SK-N-SH (cell line): ENCODE data around the gene PKN2. TPM values are rescaled to one million over a fixed set of nuclear protein-coding genes. Genes with fewer than 3 reads are reported as not detected.

Experiments used
- CTCF ChIA-PET: fragments of 300-600, 350-600 bp; formaldehyde crosslinking; extraction: SDS; loops from one replicate; lab custom pipeline; 2021; lab: Yijun Ruan, JAX
- POLR2A ChIA-PET: fragments of 350-600 bp; sonication (Branson Sonifier 250); formaldehyde crosslinking; extraction: SDS; loops from one replicate; lab custom pipeline; 2020; ENCODE audit warnings: antibody characterized with exemption, inconsistent platforms; lab: Yijun Ruan, JAX
- DNase-seq: peaks from one replicate; pipeline ENCODE4 v3.0.0; 2012
- H2AFZ ChIP-seq: fragments of 200-600 bp; sonication (generic); 2 replicates; pipeline ENCODE4 v1.8.1; 2016; ENCODE audit warnings: antibody characterized with exemption, mild to moderate bottlenecking, low read depth
- H3F3A ChIP-seq: fragments of 200-600 bp; sonication (generic); replicated peaks from 2 replicates; pipeline ENCODE3; 2016; ENCODE audit warnings: antibody characterized with exemption, mild to moderate bottlenecking; ENCODE audit not compliant: insufficient read depth
- H3K27ac ChIP-seq, 2 experiments: fragments of 200-500 bp in 1 of 2; fragments of 200-600 bp in 1 of 2; sonication (Bioruptor generic) in 1 of 2; sonication (generic), shearing (Covaris generic) in 1 of 2; 2 replicates each; pipeline versions ENCODE4 v1.5.1 to v1.6.1; 2014 to 2016; ENCODE audit warnings: low read depth in 2 of 2, inconsistent platforms in 1 of 2, low read length in 1 of 2, mild to moderate bottlenecking in 1 of 2, mixed read lengths in 1 of 2
- H3K27me3 ChIP-seq: fragments of 200-600 bp; sonication (generic), shearing (Covaris generic); 2 replicates; pipeline ENCODE4 v1.6.1; 2016; ENCODE audit warnings: mixed run types; ENCODE audit not compliant: insufficient read depth
- H3K36me3 ChIP-seq, 2 experiments: fragments of 200-500 bp in 1 of 2; fragments of 200-600 bp in 1 of 2; sonication (Bioruptor generic) in 1 of 2; sonication (generic) in 1 of 2; replicated peaks in 1 of 2; 2 replicates each; pipeline versions ENCODE3 to v1.5.1; 2014 to 2016; ENCODE audit warnings: low read length in 1 of 2, mild to moderate bottlenecking in 1 of 2; ENCODE audit not compliant: insufficient read depth in 2 of 2, control insufficient read depth in 1 of 2
- H3K4me1 ChIP-seq, 2 experiments: fragments of 200-500 bp in 1 of 2; fragments of 200-600 bp in 1 of 2; sonication (Bioruptor generic) in 1 of 2; sonication (generic), shearing (Covaris generic) in 1 of 2; 2 replicates each; pipeline versions ENCODE4 v1.5.1 to v1.6.1; 2014 to 2016; ENCODE audit warnings: low read depth in 1 of 2, low read length in 1 of 2, mixed run types in 1 of 2; ENCODE audit not compliant: insufficient read depth in 2 of 2, control insufficient read depth in 1 of 2
- H3K4me2 ChIP-seq: fragments of 200-600 bp; sonication (generic), shearing (Covaris generic); 2 replicates; pipeline ENCODE4 v1.6.1; 2017; ENCODE audit warnings: mixed run types
- H3K4me3 ChIP-seq, 2 experiments: fragments of 200-500 bp in 1 of 2; fragments of 200-600 bp in 1 of 2; sonication (Bioruptor generic) in 1 of 2; sonication (generic), shearing (Covaris generic) in 1 of 2; 2 replicates each; pipeline versions ENCODE4 v1.5.1 to v1.8.1; 2014 to 2016; ENCODE audit warnings: low read depth in 2 of 2, inconsistent platforms in 1 of 2, low read length in 1 of 2, mild to moderate bottlenecking in 1 of 2, mixed read lengths in 1 of 2, moderate library complexity in 1 of 2
- H3K79me2 ChIP-seq: fragments of 200-600 bp; sonication (generic); 2 replicates; pipeline ENCODE4 v1.8.1; 2017; ENCODE audit warnings: mild to moderate bottlenecking; ENCODE audit not compliant: insufficient read depth
- H3K9ac ChIP-seq: fragments of 200-600 bp; sonication (generic); 2 replicates; pipeline ENCODE4 v1.6.1; 2017; ENCODE audit warnings: mixed run types
- H3K9me2 ChIP-seq: fragments of 200-600 bp; sonication (generic); 2 replicates; pipeline ENCODE4 v1.6.1; 2017; ENCODE audit warnings: mixed run types
- H3K9me3 ChIP-seq: fragments of 200-600 bp; sonication (generic); 2 replicates; pipeline ENCODE4 v1.6.1; 2017; ENCODE audit warnings: mixed run types, mild to moderate bottlenecking, moderate library complexity
- H4K20me1 ChIP-seq: fragments of 200-600 bp; sonication (generic); 2 replicates; pipeline ENCODE4 v1.6.1; 2017; ENCODE audit warnings: mild to moderate bottlenecking, mixed run types; ENCODE audit not compliant: insufficient read depth
- CHD2 ChIP-seq: fragments of 150-350 bp; IDR thresholded peaks from 2 replicates; pipeline ENCODE4 v1.6.1; 2018; ENCODE audit warnings: low read length; ENCODE audit not compliant: partially characterized antibody
- ELF1 ChIP-seq: IDR thresholded peaks from 2 replicates; pipeline ENCODE4 v1.4.0; 2012
- FOXJ3 ChIP-seq: sonication (generic); formaldehyde crosslinking; IDR thresholded peaks from 2 replicates; pipeline ENCODE4 v1.5.1; 2020; ENCODE audit warnings: mild to moderate bottlenecking, missing genetic modification reagents
- FOXM1 ChIP-seq: IDR thresholded peaks from 2 replicates; pipeline ENCODE4 v1.4.0; 2012; ENCODE audit warnings: low read depth, mild to moderate bottlenecking
- MXI1 ChIP-seq: IDR thresholded peaks from 2 replicates; pipeline ENCODE4 v1.6.1; 2012; ENCODE audit warnings: mild to moderate bottlenecking, low read depth, low read length, improper control_type of control experiment
- NRF1 ChIP-seq: IDR thresholded peaks from 2 replicates; pipeline ENCODE4 v1.6.1; 2012; ENCODE audit warnings: low read depth, mild to moderate bottlenecking, low read length
- POLR2AphosphoS5 ChIP-seq: IDR thresholded peaks from 2 replicates; pipeline ENCODE4 v1.6.1; 2012; ENCODE audit warnings: low read depth, low read length
- RAD21 ChIP-seq: IDR thresholded peaks from 2 replicates; pipeline ENCODE4 v1.6.1; 2012; ENCODE audit warnings: mild to moderate bottlenecking, low read length
- RFX5 ChIP-seq: IDR thresholded peaks from 2 replicates; pipeline ENCODE4 v1.6.1; 2012; ENCODE audit warnings: mild to moderate bottlenecking, improper control_type of control experiment, low read length
- SMC3 ChIP-seq: IDR thresholded peaks from 2 replicates; pipeline ENCODE4 v1.6.1; 2012; ENCODE audit warnings: low read depth, low read length, improper control_type of control experiment
- TAF1 ChIP-seq: IDR thresholded peaks from 2 replicates; pipeline ENCODE4 v1.6.1; 2012; ENCODE audit warnings: low read depth, mild to moderate bottlenecking, low read length, moderate library complexity, borderline replicate concordance
- USF1 ChIP-seq: IDR thresholded peaks from 2 replicates; pipeline ENCODE4 v1.4.0; 2012; ENCODE audit warnings: low read depth, borderline replicate concordance
- USF2 ChIP-seq: fragments of 150-350 bp; IDR thresholded peaks from 2 replicates; pipeline ENCODE4 v1.6.1; 2017; ENCODE audit warnings: antibody characterized with exemption, low read length, low read depth, borderline replicate concordance
- YY1 ChIP-seq: IDR thresholded peaks from 2 replicates; pipeline ENCODE4 v1.4.0; 2012; ENCODE audit warnings: low read depth, mild to moderate bottlenecking
- WGBS: methylation state at CpG from one replicate; pipeline ENCODE4 v1.1.6; 2017; ENCODE audit warnings: low lambda C conversion rate; 5-methylcytosine and 5-hydroxymethylcytosine counted together
- polyA plus RNA-seq, 3 experiments: library from polyadenylated mRNA; depleted of rRNA; stranded (reverse); fragments of >200 nt; gene quantifications; 2 replicates each; pipeline ENCODE4 v1.2.3, GENCODE V29; 2012
- TF ChIP-seq, protein P1 (sequence below): IDR thresholded peaks from 2 replicates; pipeline ENCODE4 v1.6.1; 2012; ENCODE audit warnings: mild to moderate bottlenecking, low read depth, low read length, moderate library complexity
- TF ChIP-seq, protein P2 (sequence below): fragments of 200-600 bp; sonication (generic); IDR thresholded peaks from 2 replicates; pipeline ENCODE4 v1.6.1; 2017; ENCODE audit warnings: antibody characterized with exemption, mild to moderate bottlenecking, moderate library complexity
- TF ChIP-seq, protein P3 (sequence below): IDR thresholded peaks from 2 replicates; pipeline ENCODE4; 2012
- TF ChIP-seq, protein P4 (sequence below): fragments of 150-350 bp; IDR thresholded peaks from 2 replicates; pipeline ENCODE4 v1.6.1; 2016; ENCODE audit warnings: mild to moderate bottlenecking, low read depth, low read length

The PKN2 gene
- polyA plus RNA-seq, 1 of the 3 experiments (the other 2 are of a cell fraction) = 6.8 TPM

DNA sequence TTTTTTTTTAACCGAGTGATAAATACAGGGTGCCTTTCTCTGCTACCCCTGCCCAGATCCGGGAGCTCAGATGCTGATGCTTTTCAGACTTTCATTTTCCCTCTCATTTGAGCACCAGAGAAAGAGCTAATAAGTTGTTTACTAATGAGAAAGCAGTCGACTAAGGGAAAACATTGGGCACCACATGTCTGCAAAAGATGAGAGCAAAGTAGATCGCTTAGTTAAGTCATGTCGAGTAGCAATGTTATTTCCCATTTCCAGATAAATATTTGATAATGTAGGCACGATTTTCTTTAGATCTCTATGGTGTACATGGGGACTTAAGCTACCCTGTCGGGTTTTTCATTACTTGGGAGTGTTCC lies 1.2 kb downstream of the PKN2 start:
- H3K27ac ChIP-seq = peak overlapping the region; percentile 90 to 92
- H3K4me3 ChIP-seq = peak overlapping the region; percentile 95 to 98
- no peaks in the 10 kb centered on the region for H3K27me3 ChIP-seq
- peak overlapping the region; percentile 73 for H3K4me2 ChIP-seq
- H4K20me1 ChIP-seq = peaks cover 30% of the 10 kb centered on the region; the same call in 1 of the 2 replicates
- peak overlapping the region; percentile 87 for H2AFZ ChIP-seq
- peak overlapping the region; percentile 92 for H3K9ac ChIP-seq
- DNase-seq = no peak
- under 1% methylated on average over 7 of the region's 7 CpGs for WGBS
- H3K36me3 ChIP-seq = peaks cover 5 to 6% of the 10 kb centered on the region in 2 experiments
- no peaks in the 10 kb centered on the region; the same call in 1 of the 2 replicates for H3K9me2 ChIP-seq
- TF ChIP-seq MXI1 (0 out of 2 replicates have a peak, but pooled peaks have one; percentile 6), RAD21 (no peak)
- ChIA-PET POLR2A (no interaction called here), CTCF (interaction anchor here (1.2 to 2.4 kb wide), 5 partner anchors 11 to 192 kb away, joined by 3 to 12 read pairs (median 4); no protein-coding TSS in a partner anchor)
- peaks cover 29% of the 10 kb centered on the region for H3F3A ChIP-seq
- H3K79me2 ChIP-seq = peaks cover 64% of the 10 kb centered on the region
- no peaks in the 10 kb centered on the region for H3K9me3 ChIP-seq
- H3K4me1 ChIP-seq = peaks cover 8 to 11% of the 10 kb centered on the region in 2 experiments; a peak in 2 of 4 replicates

DNA sequence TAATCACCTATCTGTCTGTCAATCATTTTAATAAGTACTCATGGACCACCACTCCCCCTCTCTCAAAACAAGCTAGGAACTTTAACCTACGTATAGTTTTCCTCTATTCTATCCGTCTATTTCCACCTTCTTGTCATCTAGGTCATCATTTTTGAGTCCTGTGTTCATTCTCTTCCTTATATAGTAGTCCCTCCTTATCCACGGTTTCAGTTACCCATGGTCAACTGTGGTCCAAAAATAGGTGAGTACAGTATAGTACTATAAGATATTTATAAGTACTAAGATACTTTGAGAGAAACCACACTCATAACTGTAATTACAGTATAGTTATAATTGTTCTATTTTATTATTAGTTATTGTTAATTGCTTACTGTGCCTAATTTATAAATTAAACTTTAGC lies 7.5 kb downstream of the PKN2 start:
- Histone ChIP-seq H2AFZ (no peak overlapping the region), H3K9ac (no peak overlapping the region), H3K27ac (no peak overlapping the region), H3K4me3 (no peak overlapping the region), H3K36me3 (peaks cover 8 to 22% of the 10 kb centered on the region in 2 experiments), H3K79me2 (peaks cover 99% of the 10 kb centered on the region), H3K4me2 (no peak overlapping the region), H3K27me3 (no peaks in the 10 kb centered on the region), H3F3A (peaks cover 4% of the 10 kb centered on the region), H3K4me1 (peaks cover 0 to 5% of the 10 kb centered on the region in 2 experiments; a peak in 2 of 4 replicates), H3K9me3 (no peaks in the 10 kb centered on the region), H4K20me1 (peaks cover 23% of the 10 kb centered on the region; the same call in 1 of the 2 replicates), H3K9me2 (no peaks in the 10 kb centered on the region; the same call in 1 of the 2 replicates)
- POLR2A ChIA-PET = no interaction called here
- WGBS = 94% methylated on average over 3 of the region's 3 CpGs
- CTCF ChIA-PET = no interaction called here
- DNase-seq = no peak
- TF ChIP-seq RFX5 = no peak
- TF ChIP-seq ELF1 = no peak
- TF ChIP-seq SMC3 = no peak
- TF ChIP-seq, protein P1, sequence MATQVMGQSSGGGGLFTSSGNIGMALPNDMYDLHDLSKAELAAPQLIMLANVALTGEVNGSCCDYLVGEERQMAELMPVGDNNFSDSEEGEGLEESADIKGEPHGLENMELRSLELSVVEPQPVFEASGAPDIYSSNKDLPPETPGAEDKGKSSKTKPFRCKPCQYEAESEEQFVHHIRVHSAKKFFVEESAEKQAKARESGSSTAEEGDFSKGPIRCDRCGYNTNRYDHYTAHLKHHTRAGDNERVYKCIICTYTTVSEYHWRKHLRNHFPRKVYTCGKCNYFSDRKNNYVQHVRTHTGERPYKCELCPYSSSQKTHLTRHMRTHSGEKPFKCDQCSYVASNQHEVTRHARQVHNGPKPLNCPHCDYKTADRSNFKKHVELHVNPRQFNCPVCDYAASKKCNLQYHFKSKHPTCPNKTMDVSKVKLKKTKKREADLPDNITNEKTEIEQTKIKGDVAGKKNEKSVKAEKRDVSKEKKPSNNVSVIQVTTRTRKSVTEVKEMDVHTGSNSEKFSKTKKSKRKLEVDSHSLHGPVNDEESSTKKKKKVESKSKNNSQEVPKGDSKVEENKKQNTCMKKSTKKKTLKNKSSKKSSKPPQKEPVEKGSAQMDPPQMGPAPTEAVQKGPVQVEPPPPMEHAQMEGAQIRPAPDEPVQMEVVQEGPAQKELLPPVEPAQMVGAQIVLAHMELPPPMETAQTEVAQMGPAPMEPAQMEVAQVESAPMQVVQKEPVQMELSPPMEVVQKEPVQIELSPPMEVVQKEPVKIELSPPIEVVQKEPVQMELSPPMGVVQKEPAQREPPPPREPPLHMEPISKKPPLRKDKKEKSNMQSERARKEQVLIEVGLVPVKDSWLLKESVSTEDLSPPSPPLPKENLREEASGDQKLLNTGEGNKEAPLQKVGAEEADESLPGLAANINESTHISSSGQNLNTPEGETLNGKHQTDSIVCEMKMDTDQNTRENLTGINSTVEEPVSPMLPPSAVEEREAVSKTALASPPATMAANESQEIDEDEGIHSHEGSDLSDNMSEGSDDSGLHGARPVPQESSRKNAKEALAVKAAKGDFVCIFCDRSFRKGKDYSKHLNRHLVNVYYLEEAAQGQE = no peak
- TF ChIP-seq FOXJ3 = no peak
- TF ChIP-seq USF2 = no peak
- TF ChIP-seq NRF1 = no peak
- TF ChIP-seq, protein P2, sequence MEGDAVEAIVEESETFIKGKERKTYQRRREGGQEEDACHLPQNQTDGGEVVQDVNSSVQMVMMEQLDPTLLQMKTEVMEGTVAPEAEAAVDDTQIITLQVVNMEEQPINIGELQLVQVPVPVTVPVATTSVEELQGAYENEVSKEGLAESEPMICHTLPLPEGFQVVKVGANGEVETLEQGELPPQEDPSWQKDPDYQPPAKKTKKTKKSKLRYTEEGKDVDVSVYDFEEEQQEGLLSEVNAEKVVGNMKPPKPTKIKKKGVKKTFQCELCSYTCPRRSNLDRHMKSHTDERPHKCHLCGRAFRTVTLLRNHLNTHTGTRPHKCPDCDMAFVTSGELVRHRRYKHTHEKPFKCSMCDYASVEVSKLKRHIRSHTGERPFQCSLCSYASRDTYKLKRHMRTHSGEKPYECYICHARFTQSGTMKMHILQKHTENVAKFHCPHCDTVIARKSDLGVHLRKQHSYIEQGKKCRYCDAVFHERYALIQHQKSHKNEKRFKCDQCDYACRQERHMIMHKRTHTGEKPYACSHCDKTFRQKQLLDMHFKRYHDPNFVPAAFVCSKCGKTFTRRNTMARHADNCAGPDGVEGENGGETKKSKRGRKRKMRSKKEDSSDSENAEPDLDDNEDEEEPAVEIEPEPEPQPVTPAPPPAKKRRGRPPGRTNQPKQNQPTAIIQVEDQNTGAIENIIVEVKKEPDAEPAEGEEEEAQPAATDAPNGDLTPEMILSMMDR = no peak
- TF ChIP-seq FOXM1 = no peak
- TF ChIP-seq USF1 = no peak
- TF ChIP-seq, protein P3, sequence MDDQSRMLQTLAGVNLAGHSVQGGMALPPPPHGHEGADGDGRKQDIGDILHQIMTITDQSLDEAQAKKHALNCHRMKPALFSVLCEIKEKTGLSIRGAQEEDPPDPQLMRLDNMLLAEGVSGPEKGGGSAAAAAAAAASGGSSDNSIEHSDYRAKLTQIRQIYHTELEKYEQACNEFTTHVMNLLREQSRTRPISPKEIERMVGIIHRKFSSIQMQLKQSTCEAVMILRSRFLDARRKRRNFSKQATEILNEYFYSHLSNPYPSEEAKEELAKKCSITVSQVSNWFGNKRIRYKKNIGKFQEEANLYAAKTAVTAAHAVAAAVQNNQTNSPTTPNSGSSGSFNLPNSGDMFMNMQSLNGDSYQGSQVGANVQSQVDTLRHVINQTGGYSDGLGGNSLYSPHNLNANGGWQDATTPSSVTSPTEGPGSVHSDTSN = no peak
- TF ChIP-seq CHD2 = no peak
- TF ChIP-seq YY1 = no peak
- TF ChIP-seq, protein P4, sequence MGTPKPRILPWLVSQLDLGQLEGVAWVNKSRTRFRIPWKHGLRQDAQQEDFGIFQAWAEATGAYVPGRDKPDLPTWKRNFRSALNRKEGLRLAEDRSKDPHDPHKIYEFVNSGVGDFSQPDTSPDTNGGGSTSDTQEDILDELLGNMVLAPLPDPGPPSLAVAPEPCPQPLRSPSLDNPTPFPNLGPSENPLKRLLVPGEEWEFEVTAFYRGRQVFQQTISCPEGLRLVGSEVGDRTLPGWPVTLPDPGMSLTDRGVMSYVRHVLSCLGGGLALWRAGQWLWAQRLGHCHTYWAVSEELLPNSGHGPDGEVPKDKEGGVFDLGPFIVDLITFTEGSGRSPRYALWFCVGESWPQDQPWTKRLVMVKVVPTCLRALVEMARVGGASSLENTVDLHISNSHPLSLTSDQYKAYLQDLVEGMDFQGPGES = no peak
- no peak for TF ChIP-seq POLR2AphosphoS5
- no peak for TF ChIP-seq TAF1
